ENCODE measurements around the gene NRG3.
"Not testable (repeated sequence)": the region's sequence is repeated elsewhere in the genome, so short reads cannot be mapped to it uniquely, and the experiment has no call there.

GRCh38 chr10:82349590-82349989, 474.6 kb downstream of the NRG3 start:
- TF ChIP-seq SNAI2 (CRISPR knock-in tag; IDR thresholded peaks at IDR 0.05); PATZ1 (CRISPR knock-in tag; IDR thresholded peaks at IDR 0.05; ENCODE audit: borderline replicate concordance); ZC3H10 (CRISPR knock-in tag; IDR thresholded peaks at IDR 0.05); CREB5 (CRISPR knock-in tag; IDR thresholded peaks at IDR 0.05; ENCODE audit: low read depth); TOX (CRISPR knock-in tag; IDR thresholded peaks at IDR 0.05; ENCODE audit: borderline replicate concordance); ZFP30 (CRISPR knock-in tag; IDR thresholded peaks at IDR 0.05); TCF4 (CRISPR knock-in tag; IDR thresholded peaks at IDR 0.05; ENCODE audit: borderline replicate concordance); ZFP3 (CRISPR knock-in tag; IDR thresholded peaks at IDR 0.05); GLIS3 (CRISPR knock-in tag; IDR thresholded peaks at IDR 0.05); CSRNP3 (CRISPR knock-in tag; IDR thresholded peaks at IDR 0.05): not testable (repeated sequence)
